Measurements from ENCODE around the gene CAVIN2. TPM values are rescaled to one million over a fixed set of nuclear protein-coding genes. Genes with fewer than 3 reads are reported as not detected.

The CAVIN2 gene
- total and polyA plus RNA-seq, 2 donors: 4.3 to 8.2 TPM

DNA sequence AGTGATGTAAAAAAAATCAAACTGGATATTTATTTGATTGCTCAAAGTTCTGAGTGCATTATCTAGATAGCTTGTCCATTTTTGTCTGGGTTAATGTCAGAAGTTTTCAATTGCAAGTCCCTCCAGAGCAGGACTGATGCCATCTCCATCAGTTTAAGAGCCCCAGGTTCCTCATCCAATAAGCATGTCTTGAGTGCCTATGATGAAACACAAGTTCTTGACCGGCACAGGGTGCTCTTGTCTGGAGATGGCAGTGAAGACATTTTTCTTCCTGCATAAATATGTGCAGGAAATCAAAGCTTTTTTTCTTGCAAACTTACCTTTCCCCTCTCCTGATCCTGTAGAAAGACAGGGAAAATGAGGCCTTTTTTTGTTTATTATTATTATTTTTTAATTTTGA lies 31.9 kb downstream of the CAVIN2 start:
- Histone ChIP-seq H3K9me3 (ENCODE audit: control insufficient read depth in 2 of 2, insufficient read depth in 1 of 2, low read length in 1 of 2) (no peaks in the 10 kb centered on the region), H3K27me3 (ENCODE audit: control insufficient read depth in 2 of 2, insufficient read depth in 1 of 2, low read length in 1 of 2) (no peaks in the 10 kb centered on the region), H3K36me3 (ENCODE audit: control insufficient read depth in 2 of 2, insufficient read depth in 2 of 2, low read length in 1 of 2) (no peaks in the 10 kb centered on the region), H3K27ac (ENCODE audit: low read depth in 1 of 2, low read length in 1 of 2) (no peak overlapping the region), H3K4me1 (ENCODE audit: control insufficient read depth in 2 of 2, insufficient read depth in 2 of 2, low read length in 2 of 2) (no peaks in the 10 kb centered on the region), H3K4me3 (ENCODE audit: low read length in 2 of 2) (no peak overlapping the region)
- no peak for DNase-seq (ENCODE audit: low read depth in 6 of 9, low spot score in 9 of 9)
- WGBS: 96% methylated on average over 1 of the region's 1 CpG

- Histone ChIP-seq H3K36me3 (ENCODE audit: control insufficient read depth in 2 of 2, insufficient read depth in 2 of 2, low read length in 1 of 2) (no peaks in the 10 kb centered on the region), H3K4me3 (ENCODE audit: low read length in 2 of 2) (no peak overlapping the region), H3K9me3 (ENCODE audit: control insufficient read depth in 2 of 2, insufficient read depth in 1 of 2, low read length in 1 of 2) (no peaks in the 10 kb centered on the region), H3K27me3 (ENCODE audit: control insufficient read depth in 2 of 2, insufficient read depth in 1 of 2, low read length in 1 of 2) (no peaks in the 10 kb centered on the region), H3K27ac (ENCODE audit: low read depth in 1 of 2, low read length in 1 of 2) (no peak overlapping the region), H3K4me1 (ENCODE audit: control insufficient read depth in 2 of 2, insufficient read depth in 2 of 2, low read length in 2 of 2) (no peaks in the 10 kb centered on the region)
- no peak for DNase-seq (ENCODE audit: low read depth in 6 of 9, low spot score in 9 of 9)
- WGBS: 98% methylated on average over 8 of the region's 8 CpGs
Measured at GRCh38 chr2:191813943-191814342, 32.9 kb downstream of the CAVIN2 start.

DNA sequence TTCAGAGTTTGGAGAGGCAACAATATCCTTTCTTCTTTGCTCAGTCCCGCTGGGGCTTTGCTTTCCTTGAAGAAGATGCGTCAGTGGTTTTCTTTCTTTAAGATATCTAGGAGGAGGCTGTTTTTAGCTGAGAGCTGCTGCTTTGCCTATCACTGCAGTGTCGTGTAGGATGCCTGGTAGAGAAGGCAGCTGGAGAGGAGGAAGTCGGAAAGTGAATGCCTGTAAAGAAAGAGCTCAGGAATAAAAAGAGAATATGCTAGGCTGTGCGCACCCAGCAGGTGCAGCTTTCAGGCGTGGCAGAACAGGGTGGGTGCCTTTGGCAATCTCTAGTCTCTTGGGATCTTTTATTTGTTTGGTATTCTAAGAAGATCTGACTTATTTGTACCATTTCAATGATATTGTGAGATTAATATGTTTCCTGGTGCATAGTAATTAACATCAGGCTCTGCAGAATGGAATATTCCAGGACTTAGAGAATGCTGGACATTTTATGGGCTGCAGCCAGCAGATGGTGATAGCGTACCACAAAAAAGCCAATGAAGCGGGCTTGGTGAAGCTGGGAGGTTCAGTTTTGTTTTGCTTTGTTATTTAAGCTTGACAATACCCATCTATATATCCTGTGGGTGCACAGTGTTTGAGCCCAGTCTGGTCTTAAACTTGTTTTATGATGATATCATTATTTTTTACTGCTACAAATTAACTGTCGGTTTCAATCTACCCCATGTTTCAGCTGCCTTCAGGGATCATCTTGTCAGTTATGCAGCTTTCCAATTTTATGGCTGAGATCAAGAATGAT lies 34.9 kb downstream of the CAVIN2 start:
- Histone ChIP-seq H3K27ac (ENCODE audit: low read depth in 1 of 2, low read length in 1 of 2) (no peak overlapping the region), H3K9me3 (ENCODE audit: control insufficient read depth in 2 of 2, insufficient read depth in 1 of 2, low read length in 1 of 2) (no peaks in the 10 kb centered on the region), H3K36me3 (ENCODE audit: control insufficient read depth in 2 of 2, insufficient read depth in 2 of 2, low read length in 1 of 2) (no peaks in the 10 kb centered on the region), H3K27me3 (ENCODE audit: control insufficient read depth in 2 of 2, insufficient read depth in 1 of 2, low read length in 1 of 2) (no peaks in the 10 kb centered on the region), H3K4me1 (ENCODE audit: control insufficient read depth in 2 of 2, insufficient read depth in 2 of 2, low read length in 2 of 2) (no peaks in the 10 kb centered on the region), H3K4me3 (ENCODE audit: low read length in 2 of 2) (no peak overlapping the region)
- WGBS: 59% methylated on average over 9 of the region's 9 CpGs
- DNase-seq (ENCODE audit: low read depth in 6 of 9, low spot score in 9 of 9): peak in 8 of 9 donors; percentile 7 to 61 (median 30)

GRCh38 chr2:191806396-191806795 lies 40.5 kb downstream of the CAVIN2 start:
- no peaks in the 10 kb centered on the region for H3K9me3 ChIP-seq (ENCODE audit: control insufficient read depth in 2 of 2, insufficient read depth in 1 of 2, low read length in 1 of 2)
- no peak for DNase-seq (ENCODE audit: low read depth in 6 of 9, low spot score in 9 of 9)
- no peaks in the 10 kb centered on the region for H3K4me1 ChIP-seq (ENCODE audit: control insufficient read depth in 2 of 2, insufficient read depth in 2 of 2, low read length in 2 of 2)
- no peaks in the 10 kb centered on the region for H3K27me3 ChIP-seq (ENCODE audit: control insufficient read depth in 2 of 2, insufficient read depth in 1 of 2, low read length in 1 of 2)
- no peaks in the 10 kb centered on the region for H3K36me3 ChIP-seq (ENCODE audit: control insufficient read depth in 2 of 2, insufficient read depth in 2 of 2, low read length in 1 of 2)
- no peak overlapping the region for H3K27ac ChIP-seq (ENCODE audit: low read depth in 1 of 2, low read length in 1 of 2)
- WGBS: 100% methylated on average over 1 of the region's 1 CpG
- H3K4me3 ChIP-seq (ENCODE audit: low read length in 2 of 2): no peak overlapping the region

GRCh38 chr2:191804766-191805165 lies 42.1 kb downstream of the CAVIN2 start:
- no peaks in the 10 kb centered on the region for H3K4me1 ChIP-seq (ENCODE audit: control insufficient read depth in 2 of 2, insufficient read depth in 2 of 2, low read length in 2 of 2)
- DNase-seq (ENCODE audit: low read depth in 6 of 9, low spot score in 9 of 9): no peak
- no peak overlapping the region for H3K4me3 ChIP-seq (ENCODE audit: low read length in 2 of 2)
- no peaks in the 10 kb centered on the region for H3K36me3 ChIP-seq (ENCODE audit: control insufficient read depth in 2 of 2, insufficient read depth in 2 of 2, low read length in 1 of 2)
- H3K27me3 ChIP-seq (ENCODE audit: control insufficient read depth in 2 of 2, insufficient read depth in 1 of 2, low read length in 1 of 2): no peaks in the 10 kb centered on the region
- WGBS: 97% methylated on average over 9 of the region's 9 CpGs
- H3K9me3 ChIP-seq (ENCODE audit: control insufficient read depth in 2 of 2, insufficient read depth in 1 of 2, low read length in 1 of 2): no peaks in the 10 kb centered on the region
- H3K27ac ChIP-seq (ENCODE audit: low read depth in 1 of 2, low read length in 1 of 2): no peak overlapping the region

GRCh38 chr2:191803007-191803406 lies 43.9 kb downstream of the CAVIN2 start:
- Histone ChIP-seq H3K9me3 (ENCODE audit: control insufficient read depth in 2 of 2, insufficient read depth in 1 of 2, low read length in 1 of 2) (no peaks in the 10 kb centered on the region), H3K27me3 (ENCODE audit: control insufficient read depth in 2 of 2, insufficient read depth in 1 of 2, low read length in 1 of 2) (no peaks in the 10 kb centered on the region), H3K4me3 (ENCODE audit: low read length in 2 of 2) (no peak overlapping the region), H3K27ac (ENCODE audit: low read depth in 1 of 2, low read length in 1 of 2) (no peak overlapping the region), H3K4me1 (ENCODE audit: control insufficient read depth in 2 of 2, insufficient read depth in 2 of 2, low read length in 2 of 2) (no peaks in the 10 kb centered on the region), H3K36me3 (ENCODE audit: control insufficient read depth in 2 of 2, insufficient read depth in 2 of 2, low read length in 1 of 2) (no peaks in the 10 kb centered on the region)
- WGBS: 100% methylated on average over 1 of the region's 1 CpG
- DNase-seq (ENCODE audit: low read depth in 6 of 9, low spot score in 9 of 9): no peak

DNA sequence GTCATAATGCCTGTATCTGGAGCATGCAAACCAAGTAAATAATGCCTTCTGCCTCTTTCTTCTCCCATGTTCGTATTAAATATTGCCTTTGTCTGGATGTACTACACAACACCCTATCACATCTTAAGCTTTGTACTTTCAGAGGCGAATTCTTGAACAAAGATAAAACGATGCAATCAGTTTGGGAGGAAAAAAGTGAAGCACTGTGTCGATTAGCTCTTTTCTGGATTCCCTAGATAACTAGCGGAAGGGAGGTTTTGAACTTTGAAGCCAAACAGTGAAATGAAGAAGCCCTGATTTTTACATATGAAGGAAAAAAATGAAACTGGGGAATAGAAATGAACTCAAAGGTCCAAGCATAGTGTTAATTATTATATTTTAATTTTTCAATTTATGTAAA lies 44.7 kb downstream of the CAVIN2 start:
- Histone ChIP-seq H3K4me1 (ENCODE audit: control insufficient read depth in 2 of 2, insufficient read depth in 2 of 2, low read length in 2 of 2) (no peaks in the 10 kb centered on the region), H3K27me3 (ENCODE audit: control insufficient read depth in 2 of 2, insufficient read depth in 1 of 2, low read length in 1 of 2) (no peaks in the 10 kb centered on the region), H3K27ac (ENCODE audit: low read depth in 1 of 2, low read length in 1 of 2) (no peak overlapping the region), H3K36me3 (ENCODE audit: control insufficient read depth in 2 of 2, insufficient read depth in 2 of 2, low read length in 1 of 2) (no peaks in the 10 kb centered on the region), H3K4me3 (ENCODE audit: low read length in 2 of 2) (no peak overlapping the region), H3K9me3 (ENCODE audit: control insufficient read depth in 2 of 2, insufficient read depth in 1 of 2, low read length in 1 of 2) (no peaks in the 10 kb centered on the region)
- WGBS: 95% methylated on average over 5 of the region's 5 CpGs
- no peak for DNase-seq (ENCODE audit: low read depth in 6 of 9, low spot score in 9 of 9)

DNA sequence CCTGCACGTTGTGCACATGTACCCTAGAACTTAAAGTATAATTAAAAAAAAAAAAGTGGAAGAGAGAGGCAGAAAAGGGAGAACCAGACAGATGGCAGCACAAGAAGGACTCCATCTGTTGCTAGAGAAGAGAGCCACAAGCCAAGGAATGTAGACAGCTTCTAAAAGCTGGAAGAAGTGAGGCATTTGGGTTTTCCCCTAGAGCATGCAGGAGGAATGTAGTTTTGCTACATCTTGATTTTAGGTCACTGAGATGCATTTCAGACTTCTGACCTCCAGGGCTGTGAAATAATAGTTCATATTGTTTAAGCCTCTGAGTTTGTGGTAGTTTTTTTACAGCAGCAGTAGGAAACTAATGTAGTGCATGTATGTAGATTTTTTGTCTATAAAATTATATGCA lies 46.0 kb downstream of the CAVIN2 start:
- Histone ChIP-seq H3K27me3 (ENCODE audit: control insufficient read depth in 2 of 2, insufficient read depth in 1 of 2, low read length in 1 of 2) (no peaks in the 10 kb centered on the region), H3K36me3 (ENCODE audit: control insufficient read depth in 2 of 2, insufficient read depth in 2 of 2, low read length in 1 of 2) (no peaks in the 10 kb centered on the region), H3K9me3 (ENCODE audit: control insufficient read depth in 2 of 2, insufficient read depth in 1 of 2, low read length in 1 of 2) (no peaks in the 10 kb centered on the region), H3K27ac (ENCODE audit: low read depth in 1 of 2, low read length in 1 of 2) (no peak overlapping the region), H3K4me3 (ENCODE audit: low read length in 2 of 2) (no peak overlapping the region), H3K4me1 (ENCODE audit: control insufficient read depth in 2 of 2, insufficient read depth in 2 of 2, low read length in 2 of 2) (no peaks in the 10 kb centered on the region)
- DNase-seq (ENCODE audit: low read depth in 6 of 9, low spot score in 9 of 9): no peak
- 100% methylated on average over 1 of the region's 1 CpG for WGBS

GRCh38 chr2:191799526-191799925 lies 47.4 kb downstream of the CAVIN2 start:
- DNase-seq (ENCODE audit: low read depth in 6 of 9, low spot score in 9 of 9): no peak

More at GRCh38 chr2:191799526-191799925, 47.4 kb downstream of the CAVIN2 start:
- WGBS: 99% methylated on average over 2 of the region's 2 CpGs
- Histone ChIP-seq H3K27me3 (ENCODE audit: control insufficient read depth in 2 of 2, insufficient read depth in 1 of 2, low read length in 1 of 2) (no peaks in the 10 kb centered on the region), H3K9me3 (ENCODE audit: control insufficient read depth in 2 of 2, insufficient read depth in 1 of 2, low read length in 1 of 2) (no peaks in the 10 kb centered on the region), H3K4me3 (ENCODE audit: low read length in 2 of 2) (no peak overlapping the region), H3K4me1 (ENCODE audit: control insufficient read depth in 2 of 2, insufficient read depth in 2 of 2, low read length in 2 of 2) (no peaks in the 10 kb centered on the region), H3K27ac (ENCODE audit: low read depth in 1 of 2, low read length in 1 of 2) (no peak overlapping the region), H3K36me3 (ENCODE audit: control insufficient read depth in 2 of 2, insufficient read depth in 2 of 2, low read length in 1 of 2) (no peaks in the 10 kb centered on the region)

All from thymus (tissue), 11 donors.